Spinal cord (tissue), 10 donors: ENCODE measurements around the gene KLHDC1. TPM values are rescaled to one million over a fixed set of nuclear protein-coding genes. Genes with fewer than 3 reads are reported as not detected.
"Not testable (repeated sequence)": the region's sequence is repeated elsewhere in the genome, so short reads cannot be mapped to it uniquely, and the experiment has no call there.

Source experiments
- DNase-seq, 6 donors: peaks; one replicate each; pipeline versions ENCODE4 v3.0.0 to v3.0.0-alpha.2; 2013 to 2015; ENCODE audit warnings: low spot score in 6 of 6, low read depth in 4 of 6
- H3K27ac ChIP-seq: one replicate; pipeline ENCODE4 v1.5.1; 2013; ENCODE audit warnings: low read depth, low read length, control low read depth
- H3K27me3 ChIP-seq: one replicate; pipeline ENCODE4 v1.6.1; 2013; ENCODE audit warnings: low read length; ENCODE audit not compliant: control insufficient read depth, insufficient read depth
- H3K36me3 ChIP-seq: one replicate; pipeline ENCODE4 v1.6.1; 2013; ENCODE audit warnings: low read length; ENCODE audit not compliant: control insufficient read depth, insufficient read depth
- H3K4me1 ChIP-seq: one replicate; pipeline ENCODE4 v1.6.1; 2013; ENCODE audit warnings: low read length; ENCODE audit not compliant: control insufficient read depth, insufficient read depth
- H3K4me3 ChIP-seq: one replicate; pipeline ENCODE4 v1.5.1; 2013; ENCODE audit warnings: low read depth, low read length, control low read depth
- H3K9me3 ChIP-seq: one replicate; pipeline ENCODE4 v1.6.1; 2013; ENCODE audit warnings: low read length; ENCODE audit not compliant: control insufficient read depth, insufficient read depth
- WGBS: methylation state at CpG from one replicate; pipeline ENCODE4 v1.1.5; 2013; ENCODE audit warnings: missing lambda C conversion rate; ENCODE audit not compliant: insufficient coverage; 5-methylcytosine and 5-hydroxymethylcytosine counted together
- polyA plus RNA-seq, 2 donors: library from polyadenylated mRNA; unstranded; fragments of 120-200 nt; gene quantifications; one replicate each; pipeline ENCODE4 v1.2.1, GENCODE V29; 2013; ENCODE audit not compliant: insufficient read length in 2 of 2
- small RNA-seq: library from RNA; depleted of rRNA; stranded (forward); fragments of <200 nt; gene quantifications from one replicate; pipeline ENCODE3, GENCODE V24; 2014; ENCODE audit warnings: low replicate concordance
- total RNA-seq, 2 donors: library from RNA; depleted of rRNA in 1 of 2; stranded (reverse); fragments of 120-200 nt in 1 of 2; fragments of >200 nt in 1 of 2; gene quantifications; one replicate each; pipeline versions ENCODE4 v1.2.3 to v1.2.4, GENCODE V29; 2013 to 2014
- donor health status: healthy.

KLHDC1 gene
- total and polyA plus RNA-seq, 4 donors: 4.7 to 14.9 (median 10.7) TPM

- Histone ChIP-seq H3K27me3 (no peaks in the 10 kb centered on the region), H3K36me3 (peaks cover 29% of the 10 kb centered on the region), H3K4me1 (peaks cover 19% of the 10 kb centered on the region), H3K9me3 (no peaks in the 10 kb centered on the region), H3K4me3 (no peak overlapping the region), H3K27ac (no peak overlapping the region)
- WGBS: no CpG with 5 or more reads among the region's 1 CpG
- peak in 1 of 6 donors; percentile 35 for DNase-seq
Observed at GRCh38 chr14:49774106-49774505, 81.2 kb downstream of the KLHDC1 start.

DNA sequence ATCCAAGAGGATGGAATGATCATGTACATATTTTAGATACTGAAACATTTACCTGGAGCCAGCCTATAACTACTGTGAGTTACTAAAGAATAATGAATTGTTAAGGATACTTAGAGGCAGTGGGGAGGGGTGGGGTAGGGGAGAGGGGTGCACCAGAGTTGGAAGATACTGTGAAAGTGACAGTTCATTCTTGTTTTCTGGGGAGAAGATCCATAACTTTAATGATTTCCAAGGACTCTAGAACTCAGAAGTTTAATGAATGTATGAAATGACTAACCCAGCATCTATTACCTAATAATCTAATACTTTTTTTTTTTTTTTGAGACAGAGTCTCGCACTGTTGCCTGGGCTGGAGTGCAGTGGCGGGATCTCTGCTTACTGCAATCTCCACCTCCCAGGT, 85.5 kb downstream of the KLHDC1 start:
- Histone ChIP-seq H3K27me3 (no peaks in the 10 kb centered on the region), H3K36me3 (peaks cover 22% of the 10 kb centered on the region), H3K4me3 (no peak overlapping the region), H3K4me1 (no peaks in the 10 kb centered on the region), H3K27ac (no peak overlapping the region), H3K9me3 (no peaks in the 10 kb centered on the region)
- WGBS: no CpG with 5 or more reads among the region's 2 CpGs
- no peak for DNase-seq

DNA sequence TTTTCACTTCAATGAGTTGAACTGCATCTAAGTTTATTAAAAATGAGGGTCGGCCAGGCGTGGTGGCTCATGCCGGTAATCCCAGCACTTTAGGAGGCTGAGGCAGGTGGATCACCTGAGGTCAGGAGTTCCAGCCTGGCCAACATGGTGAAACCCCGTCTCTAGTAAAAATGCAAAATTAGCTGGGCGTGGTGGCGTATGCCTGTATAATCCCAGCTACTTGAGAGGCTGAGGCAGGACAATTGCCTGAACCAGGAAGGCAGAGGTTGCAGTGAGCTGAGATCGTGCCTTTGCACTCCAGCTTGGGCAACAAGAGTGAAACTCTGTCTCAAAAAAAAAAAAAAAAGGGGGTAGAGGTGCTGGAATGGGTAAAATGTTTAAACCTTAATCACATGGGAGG, 88.1 kb downstream of the KLHDC1 start:
- not testable (repeated sequence) for H3K27ac ChIP-seq, H3K27me3 ChIP-seq, DNase-seq, H3K4me3 ChIP-seq, H3K4me1 ChIP-seq, H3K9me3 ChIP-seq
- 97% methylated on average over 6 of the region's 7 CpGs for WGBS
- H3K36me3 ChIP-seq: peaks cover 21% of the 10 kb centered on the region

GRCh38 chr14:49783394-49784014, 90.6 kb downstream of the KLHDC1 start:
- Histone ChIP-seq H3K27ac (no peak overlapping the region), H3K27me3 (no peaks in the 10 kb centered on the region), H3K4me1 (no peaks in the 10 kb centered on the region), H3K36me3 (peaks cover 27% of the 10 kb centered on the region), H3K4me3 (no peak overlapping the region), H3K9me3 (no peaks in the 10 kb centered on the region)
- DNase-seq: no peak
- WGBS: no CpG with 5 or more reads among the region's 3 CpGs

GRCh38 chr14:49786315-49786714, 93.4 kb downstream of the KLHDC1 start:
- Histone ChIP-seq H3K27ac (no peak overlapping the region), H3K9me3 (no peaks in the 10 kb centered on the region), H3K4me1 (no peaks in the 10 kb centered on the region), H3K36me3 (peaks cover 34% of the 10 kb centered on the region), H3K27me3 (no peaks in the 10 kb centered on the region), H3K4me3 (no peak overlapping the region)
- DNase-seq: no peak
- WGBS: no CpG with 5 or more reads among the region's 2 CpGs

DNA sequence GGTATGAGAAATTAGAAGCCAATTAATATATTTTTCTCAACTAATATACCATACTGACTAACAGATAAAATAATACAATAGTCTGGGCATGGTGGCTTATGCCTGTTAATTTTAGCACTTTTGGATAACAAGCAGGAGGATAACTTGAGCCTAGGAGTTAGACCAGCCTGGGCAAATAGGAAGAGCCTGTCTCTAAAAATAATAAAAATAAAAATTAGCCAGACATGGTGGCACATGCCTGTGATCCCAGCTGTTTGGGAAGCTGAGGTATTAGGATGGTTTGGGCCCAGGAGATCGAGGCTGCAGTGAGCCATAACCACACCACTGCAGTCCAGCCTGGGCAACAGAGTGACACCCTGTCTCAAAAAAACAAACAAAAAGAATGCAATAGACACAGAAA, 99.7 kb downstream of the KLHDC1 start:
- Histone ChIP-seq H3K4me1 (no peaks in the 10 kb centered on the region), H3K4me3 (no peak overlapping the region), H3K27me3 (no peaks in the 10 kb centered on the region), H3K27ac (no peak overlapping the region), H3K9me3 (no peaks in the 10 kb centered on the region), H3K36me3 (peaks cover 48% of the 10 kb centered on the region)
- no CpG with 5 or more reads among the region's 1 CpG for WGBS
- no peak for DNase-seq

DNA sequence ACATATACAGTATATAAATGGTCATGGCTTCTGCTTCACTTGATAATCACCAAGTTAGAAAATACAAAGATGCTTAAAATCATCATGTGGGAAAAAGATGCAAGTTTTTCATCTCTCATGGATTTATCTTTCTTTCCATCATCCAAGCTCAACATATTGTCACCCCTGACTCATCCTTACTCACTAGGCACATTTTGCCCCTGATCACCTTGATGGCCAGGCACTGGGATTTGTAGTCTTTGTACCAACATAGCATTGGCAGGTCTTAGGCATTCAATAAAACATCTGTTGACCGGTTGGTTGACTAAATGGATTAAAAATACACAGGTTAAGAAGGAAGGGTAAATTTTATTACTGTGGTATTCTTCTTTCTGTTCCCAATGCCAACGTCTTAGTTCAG, 103.1 kb downstream of the KLHDC1 start:
- no CpG with 5 or more reads among the region's 2 CpGs for WGBS
- H3K4me3 ChIP-seq: no peak overlapping the region
- no peaks in the 10 kb centered on the region for H3K4me1 ChIP-seq
- no peaks in the 10 kb centered on the region for H3K9me3 ChIP-seq
- H3K27me3 ChIP-seq: no peaks in the 10 kb centered on the region
- DNase-seq: no peak
- H3K36me3 ChIP-seq: peaks cover 41% of the 10 kb centered on the region
- no peak overlapping the region for H3K27ac ChIP-seq

Small RNAs within 50 kb of the gene (small RNA-seq; reads per million reads assigned to genes)
- gene RNU6ATAC30P: not detected

Other genes starting within 250 kb of the KLHDC1 start
- 1,000 to 10,000 TPM in 1 of 2 donors, 100 to 1,000 TPM in 1; 808 to 2,775 TPM for gene RPS29, start 106.7 kb upstream of the KLHDC1 start, total RNA-seq
- 1,000 to 10,000 TPM; 1,015 to 1,156 TPM for gene RPS29, start 106.7 kb upstream of the KLHDC1 start, polyA plus RNA-seq
- gene LRR1, start 94.2 kb upstream of the KLHDC1 start, total RNA-seq: 10 to 100 TPM in 1 of 2 donors, 1 to 10 TPM in 1; 9.1 to 11.3 TPM
- gene LRR1, start 94.2 kb upstream of the KLHDC1 start, polyA plus RNA-seq: 10 to 100 TPM in 1 of 2 donors, 1 to 10 TPM in 1; 6.8 to 10.0 TPM
- 100 to 1,000 TPM in 1 of 2 donors, 10 to 100 TPM in 1; 77.6 to 249 TPM for gene RPL36AL, start 72.5 kb upstream of the KLHDC1 start, total RNA-seq
- 100 to 1,000 TPM; 136 to 153 TPM for gene RPL36AL, start 72.5 kb upstream of the KLHDC1 start, polyA plus RNA-seq
- gene MGAT2, start 72.3 kb upstream of the KLHDC1 start, total RNA-seq: 10 to 100 TPM; 36.5 to 39.1 TPM
- gene MGAT2, start 72.3 kb upstream of the KLHDC1 start, polyA plus RNA-seq: 10 to 100 TPM; 17.3 to 27.7 TPM
- 10 to 100 TPM in 1 of 2 donors, 1 to 10 TPM in 1; 9.0 to 12.2 TPM for gene DNAAF2, start 57.9 kb upstream of the KLHDC1 start, total RNA-seq
- 10 to 100 TPM; 13.3 to 13.6 TPM for gene DNAAF2, start 57.9 kb upstream of the KLHDC1 start, polyA plus RNA-seq
- gene POLE2, start 4.9 kb upstream of the KLHDC1 start, total RNA-seq: 10 to 100 TPM; 10.6 to 20.1 TPM
- gene POLE2, start 4.9 kb upstream of the KLHDC1 start, polyA plus RNA-seq: 10 to 100 TPM in 1 of 2 donors, 1 to 10 TPM in 1; 8.3 to 14.8 TPM
- gene KLHDC2, start 75.0 kb downstream of the KLHDC1 start, total RNA-seq: 100 to 1,000 TPM in 1 of 2 donors, 10 to 100 TPM in 1; 96.3 to 116 TPM
- 10 to 100 TPM; 88.9 to 96.1 TPM for gene KLHDC2, start 75.0 kb downstream of the KLHDC1 start, polyA plus RNA-seq
- 100 to 1,000 TPM; 101 to 111 TPM for gene NEMF, start 159.7 kb downstream of the KLHDC1 start, total RNA-seq
- 10 to 100 TPM; 54.5 to 67.3 TPM for gene NEMF, start 159.7 kb downstream of the KLHDC1 start, polyA plus RNA-seq
- 10 to 100 TPM; 23.7 to 35.2 TPM for gene ARF6, start 200.0 kb downstream of the KLHDC1 start, total RNA-seq
- gene ARF6, start 200.0 kb downstream of the KLHDC1 start, polyA plus RNA-seq: 10 to 100 TPM; 36.9 to 43.9 TPM